IMR-90 (cell line): ENCODE data around the gene PES1. TPM values are rescaled to one million over a fixed set of nuclear protein-coding genes. Genes with fewer than 3 reads are reported as not detected.

Source experiments
- ATAC-seq: fragments of 200-7000 bp; cut with Tn5 transposase; 2 replicates; pipeline ENCODE4 v1.9.1; 2020; ENCODE audit warnings: low read depth, mild to moderate bottlenecking, moderate library complexity
- BruUV-seq: library from RNA; stranded (reverse); fragments of 400-500 nt; replicated peaks from 2 replicates; lab custom pipeline; 2021; lab: Mats Ljungman, UMichigan
- CTCF ChIA-PET: fragments of 300-600 bp; formaldehyde crosslinking; extraction: SDS; loops from one replicate; lab custom pipeline; 2021; ENCODE audit warnings: antibody characterized with exemption; lab: Yijun Ruan, JAX
- POLR2A ChIA-PET: fragments of 300-600 bp; sonication (Branson Sonifier 250); formaldehyde crosslinking; loops from one replicate; lab custom pipeline; 2022; ENCODE audit warnings: antibody characterized with exemption; ENCODE audit not compliant: unreplicated experiment; lab: Charles Lee
- DNase-seq: peaks from one replicate; pipeline ENCODE4 v3.0.0; 2013
- H2AFZ ChIP-seq: replicated peaks from 2 replicates; pipeline ENCODE3; 2013; ENCODE audit warnings: low read length, mild to moderate bottlenecking; ENCODE audit not compliant: poor library complexity
- H2AK5ac ChIP-seq: 2 replicates; pipeline ENCODE4 v1.6.1; 2013; ENCODE audit warnings: low read depth, low read length, inconsistent platforms
- H2AK9ac ChIP-seq: replicated peaks from 2 replicates; pipeline ENCODE3; 2013; ENCODE audit warnings: mild to moderate bottlenecking, low read depth, low read length, moderate library complexity; ENCODE audit not compliant: poor library complexity
- H2BK120ac ChIP-seq: 2 replicates; pipeline ENCODE4 v1.6.1; 2013; ENCODE audit warnings: low read depth, low read length, inconsistent platforms
- H2BK15ac ChIP-seq: 3 replicates; pipeline ENCODE4 v1.6.1; 2013; ENCODE audit warnings: low read depth, low read length, inconsistent platforms
- H2BK20ac ChIP-seq: 2 replicates; pipeline ENCODE4 v1.6.1; 2013; ENCODE audit warnings: low read depth, mild to moderate bottlenecking, inconsistent platforms, low read length, moderate library complexity
- H2BK5ac ChIP-seq: 2 replicates; pipeline ENCODE4 v1.6.1; 2013; ENCODE audit warnings: mild to moderate bottlenecking, low read depth, low read length, inconsistent platforms; ENCODE audit not compliant: poor library complexity, severe bottlenecking
- H3K14ac ChIP-seq: replicated peaks from 2 replicates; pipeline ENCODE4 v1.6.1; 2013; ENCODE audit warnings: low read depth, low read length, inconsistent platforms
- H3K18ac ChIP-seq: 2 replicates; pipeline ENCODE4 v1.6.1; 2013; ENCODE audit warnings: low read depth, low read length, control low read depth
- H3K23ac ChIP-seq: 2 replicates; pipeline ENCODE4 v1.6.1; 2013; ENCODE audit warnings: low read depth, low read length, inconsistent platforms
- H3K27ac ChIP-seq: 2 replicates; pipeline ENCODE4 v1.5.1; 2013; ENCODE audit warnings: mild to moderate bottlenecking, control low read depth, low read length; ENCODE audit not compliant: insufficient read depth
- H3K27me3 ChIP-seq: 2 replicates; pipeline ENCODE4 v1.6.1; 2013; ENCODE audit warnings: low read length; ENCODE audit not compliant: control insufficient read depth, insufficient read depth
- H3K36me3 ChIP-seq: 2 replicates; pipeline ENCODE4 v1.6.1; 2013; ENCODE audit warnings: low read length, mixed read lengths; ENCODE audit not compliant: control insufficient read depth, insufficient read depth
- H3K4ac ChIP-seq: 2 replicates; pipeline ENCODE4 v1.6.1; 2013; ENCODE audit warnings: low read depth, low read length, inconsistent platforms
- H3K4me1 ChIP-seq: 2 replicates; pipeline ENCODE4 v1.6.1; 2013; ENCODE audit warnings: low read length, mixed read lengths; ENCODE audit not compliant: control insufficient read depth, insufficient read depth
- H3K4me2 ChIP-seq: 2 replicates; pipeline ENCODE4 v1.6.1; 2013; ENCODE audit warnings: low read depth, mild to moderate bottlenecking, control low read depth, low read length, moderate library complexity
- H3K4me3 ChIP-seq: 2 replicates; pipeline ENCODE4 v1.5.1; 2013; ENCODE audit warnings: low read depth, mild to moderate bottlenecking, control low read depth, low read length, moderate library complexity; ENCODE audit not compliant: insufficient read depth
- H3K56ac ChIP-seq: 2 replicates; pipeline ENCODE4 v1.6.1; 2013; ENCODE audit warnings: low read length, inconsistent platforms; ENCODE audit not compliant: insufficient read depth; ENCODE audit errors: extremely low read depth
- H3K79me1 ChIP-seq, 2 experiments: 2 replicates each; pipeline ENCODE4 v1.6.1; 2013; ENCODE audit warnings: low read length in 2 of 2, inconsistent platforms in 1 of 2, low read depth in 1 of 2
- H3K9ac ChIP-seq: 2 replicates; pipeline ENCODE4 v1.6.1; 2013; ENCODE audit warnings: low read depth, low read length, control low read depth
- H3K9me1 ChIP-seq: 2 replicates; pipeline ENCODE4 v1.6.1; 2013; ENCODE audit warnings: low read length, inconsistent platforms; ENCODE audit not compliant: insufficient read depth
- H3K9me3 ChIP-seq: 2 replicates; pipeline ENCODE4 v1.6.1; 2013; ENCODE audit warnings: low read length; ENCODE audit not compliant: control insufficient read depth, insufficient read depth
- H4K20me1 ChIP-seq: 2 replicates; pipeline ENCODE4 v1.6.1; 2013; ENCODE audit warnings: low read length, inconsistent platforms; ENCODE audit not compliant: insufficient read depth
- H4K5ac ChIP-seq: 2 replicates; pipeline ENCODE4 v1.6.1; 2013; ENCODE audit warnings: mild to moderate bottlenecking, low read depth, low read length, control low read depth
- H4K8ac ChIP-seq, 2 experiments: 2 replicates each; pipeline ENCODE4 v1.6.1; 2013; ENCODE audit warnings: low read depth in 2 of 2, low read length in 2 of 2, control low read depth in 1 of 2, inconsistent platforms in 1 of 2
- H4K91ac ChIP-seq: 2 replicates; pipeline ENCODE4 v1.6.1; 2013; ENCODE audit warnings: low read depth, low read length, inconsistent platforms; ENCODE audit not compliant: insufficient read depth
- BHLHE40 ChIP-seq: fragments of 150-350 bp; IDR thresholded peaks from 2 replicates; pipeline ENCODE4 v1.6.1; 2016; ENCODE audit warnings: mild to moderate bottlenecking, low read depth, low read length
- CEBPB ChIP-seq: IDR thresholded peaks from 2 replicates; pipeline ENCODE4 v1.6.1; 2012; ENCODE audit warnings: low read depth, low read length, improper control_type of control experiment
- CHD1 ChIP-seq: IDR thresholded peaks from 2 replicates; pipeline ENCODE4 v1.6.1; 2012; ENCODE audit warnings: low read depth, low read length, improper control_type of control experiment
- CTCF ChIP-seq: conservative IDR thresholded peaks from 2 replicates; pipeline ENCODE4 v1.5.1; 2012; ENCODE audit warnings: mild to moderate bottlenecking, low read depth, low read length, improper control_type of control experiment
- ELK1 ChIP-seq: fragments of 150-350 bp; IDR thresholded peaks from 2 replicates; pipeline ENCODE4 v1.6.1; 2016; ENCODE audit warnings: low read depth, mild to moderate bottlenecking, low read length, moderate library complexity, borderline replicate concordance
- FOS ChIP-seq: fragments of 150-350 bp; IDR thresholded peaks from 2 replicates; pipeline ENCODE4 v1.6.1; 2016; ENCODE audit warnings: low read depth, low read length
- MAFK ChIP-seq: IDR thresholded peaks from 2 replicates; pipeline ENCODE4 v1.6.1; 2012; ENCODE audit warnings: low read depth, low read length, improper control_type of control experiment
- MAZ ChIP-seq: IDR thresholded peaks from 2 replicates; pipeline ENCODE4 v1.6.1; 2012; ENCODE audit warnings: low read depth, mild to moderate bottlenecking, low read length, improper control_type of control experiment, moderate library complexity, borderline replicate concordance
- MXI1 ChIP-seq: IDR thresholded peaks from 2 replicates; pipeline ENCODE4 v1.6.1; 2012; ENCODE audit warnings: low read depth, mild to moderate bottlenecking, low read length, moderate library complexity, borderline replicate concordance
- NFE2L2 ChIP-seq: fragments of 150-350 bp; IDR thresholded peaks from 2 replicates; pipeline ENCODE4 v1.6.1; 2016; ENCODE audit warnings: low read depth, mild to moderate bottlenecking, low read length
- POLR2A ChIP-seq: IDR thresholded peaks from 2 replicates; pipeline ENCODE4 v1.6.1; 2012; ENCODE audit warnings: mild to moderate bottlenecking, low read depth, low read length
- RAD21 ChIP-seq: IDR thresholded peaks from 2 replicates; pipeline ENCODE4 v1.6.1; 2012; ENCODE audit warnings: low read length, improper control_type of control experiment
- RCOR1 ChIP-seq: IDR thresholded peaks from 2 replicates; pipeline ENCODE4 v1.6.1; 2012; ENCODE audit warnings: mild to moderate bottlenecking, low read length, improper control_type of control experiment; ENCODE audit not compliant: insufficient replicate concordance
- RFX5 ChIP-seq: IDR thresholded peaks from 2 replicates; pipeline ENCODE4 v1.8.0; 2012; ENCODE audit warnings: low read depth, mild to moderate bottlenecking, low read length, moderate library complexity
- SMC3 ChIP-seq: fragments of 150-350 bp; IDR thresholded peaks from 2 replicates; pipeline ENCODE4 v1.6.1; 2016; ENCODE audit warnings: low read depth, mild to moderate bottlenecking, antibody characterized with exemption, low read length, moderate library complexity
- USF2 ChIP-seq: fragments of 150-350 bp; IDR thresholded peaks from 2 replicates; pipeline ENCODE4 v1.6.1; 2017; ENCODE audit warnings: mild to moderate bottlenecking, antibody characterized with exemption, low read length, low read depth
- WGBS, 2 experiments: methylation state at CpG; one replicate each; pipeline versions ENCODE4 v1.1.5 to v1.1.7; 2013; ENCODE audit warnings: missing lambda C conversion rate in 2 of 2; ENCODE audit not compliant: insufficient read length in 1 of 2; ENCODE audit errors: extremely low coverage in 2 of 2; 5-methylcytosine and 5-hydroxymethylcytosine counted together
- dilution Hi-C: fragments of 300-500 bp; cut with HindIII; formaldehyde crosslinking; loops from one replicate; pipeline ENCODE4 v1.14.3; 2018; ENCODE audit warnings: low sequenced_read_pairs; ENCODE audit not compliant: unreplicated experiment
- in situ Hi-C: fragments of 300-500 bp; cut with MboI; formaldehyde crosslinking; loops from 3 replicates; pipeline ENCODE4 v1.14.3; 2019; ENCODE audit warnings: low sequenced_read_pairs, inconsistent platforms, mixed read lengths
- intact Hi-C: fragments of 100-400 bp; cut with micrococcal nuclease; formaldehyde crosslinking; loops from 2 replicates; pipeline ENCODE4 v1.10.0; 2022
- polyA plus RNA-seq, 3 experiments: library from polyadenylated mRNA; depleted of rRNA; stranded (reverse); fragments of >200 nt; gene quantifications; 2 replicates each; pipeline ENCODE4 v1.2.3, GENCODE V29; 2012; ENCODE audit warnings: low replicate concordance in 1 of 3
- total RNA-seq: library from RNA; depleted of rRNA; stranded (reverse); fragments of >200 nt; gene quantifications from 2 replicates; pipeline ENCODE4 v1.2.3, GENCODE V29; 2012

Gene PES1
- total and polyA plus RNA-seq, 2 of the 4 experiments (the other 2 are of a cell fraction), result 120 to 142 TPM

GRCh38 chr22:30566125-30566524, 25.6 kb downstream of the PES1 start:
- no peak for DNase-seq
- H4K8ac ChIP-seq, result no peak overlapping the region
- POLR2A ChIA-PET, result no interaction called here

More at GRCh38 chr22:30566125-30566524, 25.6 kb downstream of the PES1 start:
- Histone ChIP-seq H2AK5ac (no peak overlapping the region), H3K36me3 (no peaks in the 10 kb centered on the region), H2AFZ (no peak overlapping the region), H4K91ac (no peak overlapping the region), H2BK15ac (no peak overlapping the region), H3K27ac (no peak overlapping the region), H3K14ac (no peak overlapping the region), H2BK120ac (no peak overlapping the region), H3K79me1 (no peaks in the 10 kb centered on the region), H3K18ac (no peak overlapping the region), H4K5ac (no peak overlapping the region), H3K23ac (no peak overlapping the region), H3K9ac (no peak overlapping the region), H3K56ac (no peak overlapping the region), H3K4ac (no peak overlapping the region), H3K9me1 (no peaks in the 10 kb centered on the region), H3K27me3 (peaks cover 53% of the 10 kb centered on the region), H3K9me3 (no peaks in the 10 kb centered on the region), H2BK20ac (no peak overlapping the region), H3K4me3 (no peak overlapping the region), H4K20me1 (no peaks in the 10 kb centered on the region), H3K4me2 (no peak overlapping the region), H3K4me1 (no peaks in the 10 kb centered on the region; the same call in 1 of the 2 replicates), H2AK9ac (no peak overlapping the region), H2BK5ac (no peak overlapping the region)
- in situ Hi-C loops, result no loop called here
- dilution Hi-C loops, result no loop called here
- WGBS, 2 experiments, result no CpG with 5 or more reads among the region's 7 CpGs
- ATAC-seq, result no peak
- TF ChIP-seq USF2 (no peak), NFE2L2 (no peak), FOS (no peak), MXI1 (no peak), BHLHE40 (no peak), POLR2A (no peak), RAD21 (no peak), ELK1 (no peak), SMC3 (no peak), CEBPB (no peak), CTCF (no peak), RCOR1 (no peak), MAFK (no peak), RFX5 (no peak), CHD1 (no peak), MAZ (no peak)
- CTCF ChIA-PET, result no interaction called here
- intact Hi-C loops, result no loop called here
- no TSS peak for BruUV-seq
